Liver (tissue), 9 donors: Measurements from ENCODE around the gene TAF13. TPM values are rescaled to one million over a fixed set of nuclear protein-coding genes. Genes with fewer than 3 reads are reported as not detected.

Experiments
- DNase-seq: peaks from one replicate; pipeline ENCODE4 v3.0.0-alpha.2; 2017; ENCODE audit warnings: low spot score
- H3K27ac ChIP-seq, 2 donors: one replicate each; pipeline ENCODE4 v1.7.0; 2013; ENCODE audit warnings: inconsistent platforms in 2 of 2, low read length in 2 of 2, control low read depth in 1 of 2, low read depth in 1 of 2, mild to moderate bottlenecking in 1 of 2
- H3K27me3 ChIP-seq, 4 donors: one replicate each; pipeline versions ENCODE4 v1.6.1 to v1.7.0; 2013; ENCODE audit warnings: low read length in 3 of 4, inconsistent platforms in 1 of 4, mild to moderate bottlenecking in 1 of 4, moderate library complexity in 1 of 4; ENCODE audit not compliant: control insufficient read depth in 4 of 4, insufficient read depth in 4 of 4
- H3K36me3 ChIP-seq, 4 donors: one replicate each; pipeline versions ENCODE4 v1.6.1 to v1.7.0; 2013; ENCODE audit warnings: low read length in 3 of 4, mild to moderate bottlenecking in 3 of 4, low read depth in 1 of 4, moderate library complexity in 1 of 4; ENCODE audit not compliant: control insufficient read depth in 4 of 4, insufficient read depth in 3 of 4
- H3K4me1 ChIP-seq, 4 donors: one replicate each; pipeline versions ENCODE4 v1.6.1 to v1.7.0; 2013; ENCODE audit warnings: low read length in 3 of 4, mild to moderate bottlenecking in 3 of 4, moderate library complexity in 1 of 4; ENCODE audit not compliant: control insufficient read depth in 4 of 4, insufficient read depth in 4 of 4
- H3K4me3 ChIP-seq, 3 donors: one replicate each; pipeline versions ENCODE4 v1.6.1 to v1.7.0; 2013; ENCODE audit warnings: low read length in 3 of 3, control low read depth in 1 of 3, low read depth in 1 of 3, mild to moderate bottlenecking in 1 of 3
- H3K9ac ChIP-seq, 2 donors: one replicate each; pipeline ENCODE4 v1.7.0; 2013; ENCODE audit warnings: low read length in 2 of 2, mild to moderate bottlenecking in 2 of 2, moderate library complexity in 2 of 2, control low read depth in 1 of 2, low read depth in 1 of 2
- H3K9me3 ChIP-seq, 4 donors: one replicate each; pipeline versions ENCODE4 v1.6.1 to v1.7.0; 2013; ENCODE audit warnings: low read length in 3 of 4; ENCODE audit not compliant: control insufficient read depth in 4 of 4
- ATF3 ChIP-seq: IDR thresholded peaks from 2 replicates; pipeline ENCODE4 v1.6.1; 2016; ENCODE audit warnings: antibody characterized with exemption
- CTCF ChIP-seq: fragments of 150-350 bp; IDR thresholded peaks from 2 replicates; pipeline ENCODE4 v1.5.1; 2017; ENCODE audit warnings: improper control_type of control experiment, low read depth, low read length; ENCODE audit not compliant: missing input control
- EGR1 ChIP-seq, 2 donors: IDR thresholded peaks; 2 replicates each; pipeline ENCODE4 v1.6.1; 2016 to 2018; ENCODE audit warnings: antibody characterized with exemption in 2 of 2, low read depth in 2 of 2
- FOXA1 ChIP-seq: IDR thresholded peaks from 2 replicates; pipeline ENCODE4 v1.6.1; 2016; ENCODE audit warnings: antibody characterized with exemption
- FOXA2 ChIP-seq: IDR thresholded peaks from 2 replicates; pipeline ENCODE4 v1.6.1; 2016; ENCODE audit warnings: antibody characterized with exemption
- GABPA ChIP-seq, 2 donors: IDR thresholded peaks in 1 of 2; conservative IDR thresholded peaks in 1 of 2; 2 replicates each; pipeline ENCODE4 v1.6.1; 2016; ENCODE audit warnings: antibody characterized with exemption in 2 of 2, mild to moderate bottlenecking in 1 of 2, moderate library complexity in 1 of 2
- HNF4A ChIP-seq, 2 donors: conservative IDR thresholded peaks; 2 replicates each; pipeline ENCODE4 v1.6.1; 2016; ENCODE audit warnings: antibody characterized with exemption in 2 of 2, mild to moderate bottlenecking in 2 of 2
- HNF4G ChIP-seq: IDR thresholded peaks from 2 replicates; pipeline ENCODE4 v1.6.1; 2016; ENCODE audit warnings: antibody characterized with exemption
- JUND ChIP-seq, 2 donors: IDR thresholded peaks; 2 replicates each; pipeline ENCODE4 v1.6.1; 2016; ENCODE audit warnings: antibody characterized with exemption in 2 of 2
- MAX ChIP-seq: IDR thresholded peaks from 2 replicates; pipeline ENCODE4 v1.6.1; 2016; ENCODE audit warnings: antibody characterized with exemption
- NR2F2 ChIP-seq: IDR thresholded peaks from 2 replicates; pipeline ENCODE4 v1.6.1; 2016; ENCODE audit warnings: antibody characterized with exemption
- RAD21 ChIP-seq, 2 donors: IDR thresholded peaks; 2 replicates each; pipeline ENCODE4 v1.6.1; 2016; ENCODE audit warnings: antibody characterized with exemption in 2 of 2, mild to moderate bottlenecking in 2 of 2
- REST ChIP-seq: IDR thresholded peaks from 2 replicates; pipeline ENCODE4 v1.6.1; 2016; ENCODE audit warnings: antibody characterized with exemption, mild to moderate bottlenecking
- RXRA ChIP-seq, 2 donors: IDR thresholded peaks; 2 replicates each; pipeline ENCODE4 v1.6.1; 2017 to 2018; ENCODE audit warnings: antibody characterized with exemption in 2 of 2, mild to moderate bottlenecking in 1 of 2
- SP1 ChIP-seq: IDR thresholded peaks from 2 replicates; pipeline ENCODE4 v1.6.1; 2018; ENCODE audit warnings: antibody characterized with exemption, mild to moderate bottlenecking
- TAF1 ChIP-seq: conservative IDR thresholded peaks from 2 replicates; pipeline ENCODE4 v1.6.1; 2016; ENCODE audit warnings: antibody characterized with exemption, mild to moderate bottlenecking
- YY1 ChIP-seq: IDR thresholded peaks from 2 replicates; pipeline ENCODE4 v1.6.1; 2016; ENCODE audit warnings: antibody characterized with exemption, mild to moderate bottlenecking
- ZBTB33 ChIP-seq: IDR thresholded peaks from 2 replicates; pipeline ENCODE4 v1.6.1; 2016; ENCODE audit warnings: antibody characterized with exemption
- WGBS: extraction: QIAGEN DNeasy Blood & Tissue Kit; methylation state at CpG from one replicate; pipeline ENCODE4 v1.1.7; 2013; 5-methylcytosine and 5-hydroxymethylcytosine counted together
- polyA plus RNA-seq, 2 donors: library from polyadenylated mRNA; stranded (reverse) in 1 of 2; unstranded in 1 of 2; fragments of 200-250 nt in 1 of 2; fragments of >200 nt in 1 of 2; fragmentation: Nextera tagmentation in 1 of 2; extraction: Ambion mirVana in 1 of 2; gene quantifications; one replicate each; pipeline versions ENCODE4 v1.2.1 to v1.2.3, GENCODE V29; 2013 to 2015
- total RNA-seq, 2 donors: library from RNA; depleted of rRNA; stranded (reverse); fragments of >200 nt; gene quantifications; one replicate each; pipeline ENCODE4 v1.2.3, GENCODE V29; 2014
- donor health status: healthy.
- donor health status: healthy.
- donor health status: healthy.
- donor health status: healthy.
- donor health status: healthy.

The TAF13 gene
- total and polyA plus RNA-seq, 4 donors: 17.9 to 31.7 (median 20.2) TPM

- TF ChIP-seq CTCF: no peak
- TF ChIP-seq YY1: no peak
- TF ChIP-seq RXRA (IDR thresholded peaks at IDR 0.05): no peak
- TF ChIP-seq ZBTB33: no peak
- TF ChIP-seq HNF4G: no peak
- TF ChIP-seq HNF4A (conservative IDR thresholded peaks at IDR 0.05): no peak
- TF ChIP-seq MAX: no peak
Observed at GRCh38 chr1:109104364-109105151, 28.8 kb upstream of the TAF13 start (continued).

GRCh38 chr1:109099938-109100773 is 24.4 kb upstream of the TAF13 start:
- H3K9ac ChIP-seq: peak overlapping the region; percentile 88 to 94
- H3K9me3 ChIP-seq: no peaks in the 10 kb centered on the region
- TF ChIP-seq ATF3 (no peak), RXRA (IDR thresholded peaks at IDR 0.05) (peak; percentile 56 to 76), TAF1 (peak; percentile 76), NR2F2 (peak; percentile 86), ZBTB33 (peak; percentile 80), CTCF (peak; percentile 93), JUND (IDR thresholded peaks at IDR 0.05) (peak; percentile 46 to 53), SP1 (peak; percentile 81), MAX (peak; percentile 91), HNF4A (conservative IDR thresholded peaks at IDR 0.05) (peak; percentile 56 to 70), FOXA1 (peak; percentile 74), GABPA (IDR thresholded peaks at IDR 0.05 in 1 of 2, conservative IDR thresholded peaks at IDR 0.05 in 1 of 2) (peak; percentile 52 to 92), YY1 (peak; percentile 67), RAD21 (IDR thresholded peaks at IDR 0.05) (peak; percentile 84 to 87), HNF4G (peak; percentile 32), FOXA2 (no peak), EGR1 (IDR thresholded peaks at IDR 0.05; ENCODE audit: low read depth in 2 of 2) (peak; percentile 87 to 89), REST (peak; percentile 90)
- H3K36me3 ChIP-seq: peaks cover 0 to 7% (median 0%) of the 10 kb centered on the region in 4 donors
- no peaks in the 10 kb centered on the region for H3K27me3 ChIP-seq
- H3K4me3 ChIP-seq: peak overlapping the region; percentile 87 to 94 (median 94)
- DNase-seq: peak; percentile 93
- H3K4me1 ChIP-seq: peaks cover 0 to 4% (median 2%) of the 10 kb centered on the region in 4 donors
- under 1% methylated on average over 77 of the region's 77 CpGs for WGBS
- peak overlapping the region; percentile 98 for H3K27ac ChIP-seq
